ENCODE data around the gene LACTBL1.
A peak's percentile ranks its signal among the peaks of the same experiment; 100 is the strongest.
"Not testable (repeated sequence)": the region's sequence is repeated elsewhere in the genome, so short reads cannot be mapped to it uniquely, and the experiment has no call there.

Gene LACTBL1

GRCh38 chr1:22972760-22973159 is at the start of gene LACTBL1:
LACTBL1 (minus strand) TSS chr1:22972866; CDS start chr1:22972316, 550 bp downstream.
- DNase-seq = no peak

- no peak for DNase-seq
These were observed 49.2 kb upstream of the LACTBL1 start for GRCh38 chr1:23021834-23022233.

GRCh38 chr1:23020706-23021405 is 48.2 kb upstream of the LACTBL1 start:
- no peak for DNase-seq

GRCh38 chr1:23019863-23020625 is 47.4 kb upstream of the LACTBL1 start:
- no peak for DNase-seq

GRCh38 chr1:23019094-23019862 is 46.6 kb upstream of the LACTBL1 start, which contains the start of gene KDM1A:
KDM1A (plus strand) TSS chr1:23019468; CDS start chr1:23019597, 129 bp downstream.
- DNase-seq = peak; percentile 98

- peak; percentile 28 for DNase-seq
These were observed 46.0 kb upstream of the LACTBL1 start for GRCh38 chr1:23018661-23019093.

GRCh38 chr1:23013657-23014056 is 41.0 kb upstream of the LACTBL1 start:
- no peak for DNase-seq

- DNase-seq = not testable (repeated sequence)
These were observed 37.4 kb upstream of the LACTBL1 start for GRCh38 chr1:23010025-23010424.

- DNase-seq = no peak
These were observed 36.2 kb upstream of the LACTBL1 start for GRCh38 chr1:23008901-23009300.

- DNase-seq = no peak
These were observed 34.4 kb upstream of the LACTBL1 start for GRCh38 chr1:23007106-23007505.

- not testable (repeated sequence) for DNase-seq
These were observed 32.1 kb upstream of the LACTBL1 start for GRCh38 chr1:23004769-23005168.

- DNase-seq = no peak
These were observed 31.4 kb upstream of the LACTBL1 start for GRCh38 chr1:23004112-23004511.

GRCh38 chr1:23002218-23002617 is 29.6 kb upstream of the LACTBL1 start:
- DNase-seq = not testable (repeated sequence)

- DNase-seq = not testable (repeated sequence)
These were observed 27.5 kb upstream of the LACTBL1 start for GRCh38 chr1:23000133-23000532.

- not testable (repeated sequence) for DNase-seq
These were observed 24.9 kb upstream of the LACTBL1 start for GRCh38 chr1:22997528-22997927.

- DNase-seq = no peak
These were observed 23.1 kb upstream of the LACTBL1 start for GRCh38 chr1:22995774-22996173.

- DNase-seq = not testable (repeated sequence)
These were observed 20.6 kb upstream of the LACTBL1 start for GRCh38 chr1:22993220-22993795.

- DNase-seq = not testable (repeated sequence)
These were observed 19.7 kb upstream of the LACTBL1 start for GRCh38 chr1:22992384-22992783.

- no peak for DNase-seq
These were observed 11.3 kb upstream of the LACTBL1 start for GRCh38 chr1:22983944-22984343.

GRCh38 chr1:22980471-22980790 is 7.8 kb upstream of the LACTBL1 start:
- DNase-seq = not testable (repeated sequence)

GRCh38 chr1:22978299-22978698 is 5.6 kb upstream of the LACTBL1 start:
- DNase-seq = peak; percentile 83

- peak; percentile 85 for DNase-seq
These were observed 4.0 kb upstream of the LACTBL1 start for GRCh38 chr1:22976461-22977243.

Data from fibroblast of upper back skin (primary cell).